ENCODE measurements around the gene PEAR1. TPM values are rescaled to one million over a fixed set of nuclear protein-coding genes. Genes with fewer than 3 reads are reported as not detected.

PEAR1 gene
- polyA plus RNA-seq, 1 experiment, result 14.9 TPM

- CTCF ChIA-PET, result no interaction called here
- TF ChIP-seq CTCF (IDR thresholded peaks at IDR 0.05; ENCODE audit: low read depth, low read length), result no peak
- H3K27ac ChIP-seq (ENCODE audit: low read depth, low read length), result no peak overlapping the region
- no peaks in the 10 kb centered on the region for H3K9me3 ChIP-seq (ENCODE audit: control insufficient read depth, insufficient read depth, low read length)
- DNase-seq (ENCODE audit: low read depth, low spot score), result no peak
- POLR2A ChIA-PET, result no interaction called here
- H3K4me3 ChIP-seq (ENCODE audit: low read depth, low read length), result no peak overlapping the region
- H3K27me3 ChIP-seq (ENCODE audit: control insufficient read depth, insufficient read depth, low read length), result no peaks in the 10 kb centered on the region
Measured at GRCh38 chr1:156943756-156944155, 50.2 kb downstream of the PEAR1 start.

GRCh38 chr1:156944268-156944667 is 50.8 kb downstream of the PEAR1 start:
- no peak overlapping the region for H3K4me3 ChIP-seq (ENCODE audit: low read depth, low read length)
- CTCF ChIA-PET, result no interaction called here
- POLR2A ChIA-PET, result no interaction called here
- no peak for DNase-seq (ENCODE audit: low read depth, low spot score)
- H3K27me3 ChIP-seq (ENCODE audit: control insufficient read depth, insufficient read depth, low read length), result no peaks in the 10 kb centered on the region
- H3K27ac ChIP-seq (ENCODE audit: low read depth, low read length), result no peak overlapping the region
- no peaks in the 10 kb centered on the region for H3K9me3 ChIP-seq (ENCODE audit: control insufficient read depth, insufficient read depth, low read length)
- no peak for TF ChIP-seq CTCF (IDR thresholded peaks at IDR 0.05; ENCODE audit: low read depth, low read length)

GRCh38 chr1:156944848-156945247 is 51.3 kb downstream of the PEAR1 start:
- ChIA-PET POLR2A (no interaction called here), CTCF (no interaction called here)
- H3K27ac ChIP-seq (ENCODE audit: low read depth, low read length), result no peak overlapping the region
- no peak overlapping the region for H3K4me3 ChIP-seq (ENCODE audit: low read depth, low read length)
- no peak for DNase-seq (ENCODE audit: low read depth, low spot score)
- no peaks in the 10 kb centered on the region for H3K9me3 ChIP-seq (ENCODE audit: control insufficient read depth, insufficient read depth, low read length)
- no peak for TF ChIP-seq CTCF (IDR thresholded peaks at IDR 0.05; ENCODE audit: low read depth, low read length)
- H3K27me3 ChIP-seq (ENCODE audit: control insufficient read depth, insufficient read depth, low read length), result no peaks in the 10 kb centered on the region

DNA sequence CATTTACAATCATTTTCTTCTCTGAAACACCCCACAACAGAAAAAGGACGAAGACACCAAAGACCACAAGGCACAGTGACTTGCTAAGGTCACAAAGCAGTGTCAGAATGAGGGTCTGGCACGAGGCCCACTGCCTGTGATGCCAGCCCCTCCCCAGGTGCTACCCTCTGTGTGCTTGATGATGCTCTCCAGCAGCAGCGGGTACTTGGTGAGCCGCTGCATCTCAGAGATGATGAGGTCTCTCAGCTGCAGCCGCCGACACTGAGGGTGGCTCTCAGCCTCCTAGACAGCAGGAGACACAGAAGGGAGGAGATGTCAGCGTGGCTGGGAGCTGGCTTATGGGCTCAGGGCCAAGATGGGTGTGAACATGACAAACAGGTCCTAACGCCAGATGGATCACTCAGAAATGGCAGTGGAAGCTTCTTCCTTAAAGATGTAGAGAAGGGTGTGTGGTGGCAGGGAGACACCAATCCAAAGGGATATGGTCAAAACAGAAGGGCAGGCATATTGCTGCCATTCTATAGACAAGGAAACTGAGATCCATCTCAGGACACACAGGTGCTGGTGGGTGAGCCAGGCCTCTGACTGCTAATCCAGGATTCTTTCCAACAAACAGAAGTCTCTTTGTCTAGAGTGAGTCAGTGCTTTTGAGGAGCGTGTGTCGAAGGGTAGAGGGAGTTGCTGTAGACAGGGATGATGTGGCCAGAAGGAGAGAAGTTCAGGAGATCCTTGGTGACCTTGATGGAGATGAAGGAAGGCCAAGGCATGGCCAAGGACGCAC is 52.6 kb downstream of the PEAR1 start:
- no peak overlapping the region for H3K27ac ChIP-seq (ENCODE audit: low read depth, low read length)
- H3K4me3 ChIP-seq (ENCODE audit: low read depth, low read length), result no peak overlapping the region
- POLR2A ChIA-PET, result no interaction called here
- TF ChIP-seq CTCF (IDR thresholded peaks at IDR 0.05; ENCODE audit: low read depth, low read length), result no peak
- DNase-seq (ENCODE audit: low read depth, low spot score), result no peak
- no peaks in the 10 kb centered on the region for H3K27me3 ChIP-seq (ENCODE audit: control insufficient read depth, insufficient read depth, low read length)
- no peaks in the 10 kb centered on the region for H3K9me3 ChIP-seq (ENCODE audit: control insufficient read depth, insufficient read depth, low read length)
- CTCF ChIA-PET, result no interaction called here

GRCh38 chr1:156947127-156947526 is 53.6 kb downstream of the PEAR1 start:
- no peaks in the 10 kb centered on the region for H3K27me3 ChIP-seq (ENCODE audit: control insufficient read depth, insufficient read depth, low read length)
- no peak overlapping the region for H3K4me3 ChIP-seq (ENCODE audit: low read depth, low read length)
- ChIA-PET POLR2A (no interaction called here), CTCF (no interaction called here)
- H3K9me3 ChIP-seq (ENCODE audit: control insufficient read depth, insufficient read depth, low read length), result no peaks in the 10 kb centered on the region
- H3K27ac ChIP-seq (ENCODE audit: low read depth, low read length), result no peak overlapping the region
- DNase-seq (ENCODE audit: low read depth, low spot score), result no peak
- TF ChIP-seq CTCF (IDR thresholded peaks at IDR 0.05; ENCODE audit: low read depth, low read length), result no peak

All from AG04450 (cell line).